AG04449 (cell line): Measurements from ENCODE around the gene LMTK2.

ENCODE experiments used
- CTCF ChIA-PET: fragments of 350-600 bp; formaldehyde crosslinking; extraction: SDS; loops from one replicate; lab custom pipeline; 2021; ENCODE audit warnings: antibody characterized with exemption; lab: Yijun Ruan, JAX
- POLR2A ChIA-PET: fragments of 400-600, 350-600 bp; formaldehyde crosslinking; extraction: SDS; loops from one replicate; lab custom pipeline; 2020; ENCODE audit warnings: antibody characterized with exemption, inconsistent platforms; lab: Yijun Ruan, JAX
- DNase-seq: peaks from one replicate; pipeline ENCODE4 v3.0.0-alpha.2; 2010; ENCODE audit warnings: low read depth, low spot score
- H3K4me3 ChIP-seq: 2 replicates; pipeline ENCODE4 v1.5.1; 2011; ENCODE audit warnings: low read depth, mild to moderate bottlenecking, control low read depth, low read length
- CTCF ChIP-seq: IDR thresholded peaks from one replicate; pipeline ENCODE4 v1.5.1; 2011; ENCODE audit warnings: mild to moderate bottlenecking, moderate library complexity, low read length, control low read depth, inconsistent platforms; ENCODE audit not compliant: insufficient read depth; ENCODE audit errors: missing control alignments

LMTK2 gene

GRCh38 chr7:98187138-98187502 lies 80.5 kb downstream of the LMTK2 start:
- POLR2A ChIA-PET, result no interaction called here
- CTCF ChIA-PET, result interaction anchor here (1.8 to 3.3 kb wide), 2 partner anchors 19 to 166 kb away, joined by 5 to 21 read pairs; no protein-coding TSS in a partner anchor
- no peak overlapping the region for H3K4me3 ChIP-seq
- no peak for TF ChIP-seq CTCF
- no peak for DNase-seq

GRCh38 chr7:98189559-98189958 lies 82.9 kb downstream of the LMTK2 start:
- CTCF ChIA-PET, result interaction anchor here (3.3 kb wide), 1 partner anchor 22 kb away, joined by 21 read pairs; no protein-coding TSS in a partner anchor
- no peak for TF ChIP-seq CTCF
- POLR2A ChIA-PET, result no interaction called here

GRCh38 chr7:98191668-98192431 lies 85.2 kb downstream of the LMTK2 start:
- ChIA-PET POLR2A (no interaction called here), CTCF (interaction anchor here (1.0 kb wide), 1 partner anchor 30 kb away, joined by 4 read pairs; no protein-coding TSS in a partner anchor)
- H3K4me3 ChIP-seq, result no peak overlapping the region
- no peak for TF ChIP-seq CTCF
- DNase-seq, result no peak

More at GRCh38 chr7:98189559-98189958, 82.9 kb downstream of the LMTK2 start:
- H3K4me3 ChIP-seq, result no peak overlapping the region
- DNase-seq, result no peak

- CTCF ChIA-PET, result interaction anchor here (1.0 kb wide), 1 partner anchor 31 kb away, joined by 4 read pairs; no protein-coding TSS in a partner anchor
Measured at GRCh38 chr7:98192781-98193457, 86.3 kb downstream of the LMTK2 start.

GRCh38 chr7:98193474-98194180 lies 87.0 kb downstream of the LMTK2 start:
- no peak overlapping the region for H3K4me3 ChIP-seq
- CTCF ChIA-PET, result no interaction called here
- no peak for DNase-seq
- TF ChIP-seq CTCF, result no peak
- POLR2A ChIA-PET, result no interaction called here

More at GRCh38 chr7:98192781-98193457, 86.3 kb downstream of the LMTK2 start:
- no peak for TF ChIP-seq CTCF
- DNase-seq, result no peak
- POLR2A ChIA-PET, result no interaction called here
- no peak overlapping the region for H3K4me3 ChIP-seq
